ENCODE results near the gene RBBP4.
"Not testable (repeated sequence)": the region's sequence is repeated elsewhere in the genome, so short reads cannot be mapped to it uniquely, and the experiment has no call there.

The RBBP4 gene

DNA sequence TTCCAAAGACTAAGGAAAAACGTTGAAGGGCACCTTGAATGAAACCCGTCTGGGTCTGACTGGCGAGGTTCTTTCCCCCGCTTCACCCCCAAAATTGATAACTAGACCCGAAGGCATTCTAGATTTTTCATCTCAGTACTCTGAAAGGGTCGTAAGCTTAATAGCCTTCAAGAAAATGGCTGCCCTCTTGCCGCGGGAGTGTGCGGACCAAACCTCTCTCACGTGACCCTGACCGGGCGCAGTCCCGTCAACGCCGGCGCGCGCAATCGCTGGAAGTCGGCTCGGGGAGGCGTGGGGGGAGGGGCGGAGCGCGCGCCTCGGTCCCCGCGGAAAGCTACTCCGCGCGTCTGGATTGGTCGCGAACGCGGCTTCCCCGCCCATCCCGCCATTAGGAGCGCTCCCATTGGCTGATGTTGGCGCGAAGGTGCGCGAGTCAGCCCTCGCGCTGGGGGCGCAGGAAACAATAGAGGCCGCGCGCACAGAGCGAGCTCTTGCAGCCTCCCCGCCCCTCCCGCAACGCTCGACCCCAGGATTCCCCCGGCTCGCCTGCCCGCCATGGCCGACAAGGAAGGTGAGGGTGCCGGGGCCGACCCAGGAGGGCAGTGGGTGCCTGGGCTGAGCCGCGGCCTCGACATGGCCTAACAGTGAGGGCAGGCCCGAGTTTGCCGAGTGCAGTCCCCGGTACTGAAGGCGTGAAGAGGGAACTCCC is at the start of gene RBBP4:
TSS of gene RBBP4 (plus strand) at position 457 of the 709 bp plus-strand sequence. CDS start at position 556, 99 bp downstream.
- DNase-seq, result peak; percentile 96

- DNase-seq, result no peak
Observed at GRCh38 chr1:32605711-32606424, 45.1 kb upstream of the RBBP4 start.

DNA sequence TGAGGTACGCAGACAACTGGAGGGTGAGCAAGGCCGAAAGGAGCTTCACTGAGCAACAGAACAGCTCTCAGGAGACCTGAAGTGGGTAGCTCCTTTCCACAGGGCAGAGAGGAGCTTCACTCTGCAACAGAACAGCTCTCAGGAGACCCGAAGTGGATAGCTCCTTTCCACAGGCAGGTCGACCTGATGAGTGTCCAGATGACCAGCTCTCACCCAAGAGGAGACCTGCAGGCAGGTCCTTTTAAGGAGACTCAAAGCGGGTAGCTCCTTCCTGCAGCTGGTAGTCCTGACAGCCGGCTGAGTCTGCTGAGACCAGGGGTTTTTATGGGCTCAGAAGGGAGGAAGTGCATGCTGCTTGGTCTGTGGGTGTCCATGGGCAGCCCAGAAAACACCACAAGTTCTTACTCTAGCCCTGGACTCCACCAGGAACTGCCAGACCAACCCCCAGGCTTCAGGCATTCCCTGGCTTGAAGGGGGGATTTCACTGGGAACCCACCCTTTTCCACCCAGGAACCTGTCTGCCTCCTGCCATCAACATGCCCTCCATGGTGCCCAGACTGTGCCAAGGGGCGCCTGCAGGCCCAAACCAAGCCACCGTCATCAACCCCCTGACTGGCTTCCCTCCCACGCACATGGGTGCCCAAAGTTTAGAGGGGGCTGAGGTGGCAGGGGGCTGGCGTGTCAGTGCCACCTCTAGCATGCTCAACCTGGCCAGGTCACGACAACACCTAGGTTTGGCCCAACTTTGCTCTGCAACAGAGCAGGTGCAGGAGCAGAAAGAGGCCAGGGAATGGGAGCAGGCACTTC is 44.2 kb upstream of the RBBP4 start:
- no peak for DNase-seq

DNA sequence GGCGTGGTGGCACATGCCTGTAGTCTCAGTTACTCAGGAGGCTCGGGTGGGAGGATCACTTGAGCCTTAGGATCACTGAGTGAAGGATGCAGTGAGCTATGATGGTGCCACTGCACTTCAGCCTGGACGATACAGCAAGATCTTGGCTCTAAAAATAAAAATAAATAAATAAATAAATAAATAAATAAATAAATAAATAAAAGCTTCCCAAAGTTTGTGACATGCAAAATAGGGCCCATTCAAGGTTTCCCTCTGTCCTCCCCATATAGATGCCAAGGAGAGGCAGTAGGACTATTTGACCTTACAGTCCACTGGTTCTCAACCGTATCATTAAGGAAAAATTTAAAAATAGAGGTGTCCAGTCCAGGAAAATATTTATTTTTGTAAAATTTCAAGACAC is 41.8 kb upstream of the RBBP4 start:
- DNase-seq, result no peak

DNA sequence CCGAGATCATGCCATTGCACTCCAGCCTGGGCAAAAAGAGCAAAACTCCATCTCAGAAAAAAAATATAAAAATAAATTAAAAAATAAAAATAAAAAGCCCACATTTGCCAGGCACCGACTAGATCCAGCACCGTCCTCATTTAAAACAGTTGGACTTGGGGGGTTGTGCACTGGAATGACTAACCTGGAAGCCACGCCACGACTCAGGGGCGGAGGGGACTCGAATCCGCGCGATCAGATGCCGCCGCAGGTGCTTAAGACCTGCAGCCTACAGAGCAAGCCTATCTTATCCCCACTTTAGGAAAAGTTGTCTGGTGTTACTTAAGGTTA is 39.2 kb upstream of the RBBP4 start:
- no peak for DNase-seq

DNA sequence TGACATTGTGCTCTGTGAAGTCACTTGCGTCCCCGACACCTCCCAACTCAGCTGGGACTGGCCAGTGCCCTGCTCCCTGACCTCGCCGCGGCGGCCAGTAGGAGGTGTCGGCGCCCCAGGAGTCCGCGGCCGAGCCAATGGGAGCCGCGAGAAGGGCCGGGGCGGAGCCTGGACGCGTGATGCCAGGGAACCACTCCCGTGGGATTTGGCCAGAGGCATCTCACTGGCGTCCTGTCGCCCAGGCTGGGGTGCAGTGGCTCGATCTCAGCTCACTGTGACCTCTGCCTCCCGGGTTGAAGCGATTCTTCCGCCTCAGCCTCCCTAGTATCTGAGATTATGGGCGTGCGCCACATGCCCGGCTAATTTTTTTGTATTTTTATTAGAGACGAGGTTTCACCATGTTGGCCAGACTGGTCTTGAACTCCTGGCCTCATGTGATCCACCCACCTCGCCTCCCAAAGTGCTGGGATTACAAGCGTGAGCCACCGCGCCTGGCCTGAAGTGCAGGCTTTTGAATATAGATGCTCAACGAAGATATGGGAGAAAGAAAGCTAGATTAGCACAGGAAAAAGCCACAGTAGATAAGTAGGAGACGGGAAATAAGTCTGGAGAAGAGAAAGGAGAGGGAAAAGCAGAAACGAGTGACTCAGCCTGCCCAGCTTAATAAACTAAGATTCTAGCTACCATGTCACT is 38.7 kb upstream of the RBBP4 start:
- peak; percentile 75 for DNase-seq

GRCh38 chr1:32613472-32613871 is 37.5 kb upstream of the RBBP4 start:
- no peak for DNase-seq

DNA sequence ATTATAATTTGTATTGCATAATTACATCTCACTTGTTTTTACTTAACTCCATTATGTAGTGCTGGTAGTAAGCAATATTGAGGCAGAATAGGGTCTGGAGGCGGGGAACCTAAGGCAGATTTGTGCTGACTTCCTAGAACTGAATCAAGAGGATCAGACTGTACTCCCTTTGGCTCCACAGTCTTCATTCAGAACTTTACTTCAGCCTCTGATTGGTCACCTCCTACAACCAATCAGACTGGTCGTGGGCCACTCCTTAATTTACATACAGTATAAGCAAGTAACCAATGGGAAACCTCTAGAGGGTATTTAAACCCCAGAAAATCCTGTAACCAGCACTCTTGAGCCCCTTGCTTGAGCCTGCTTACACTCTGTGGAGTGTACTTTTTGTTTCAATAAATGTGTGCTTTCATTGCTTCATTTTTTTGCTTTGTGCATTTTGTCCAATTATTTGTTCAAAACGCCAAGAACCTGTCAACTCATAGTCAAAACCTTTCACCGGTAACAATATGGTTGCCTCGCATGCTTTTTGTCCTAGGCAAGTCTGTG is 32.3 kb upstream of the RBBP4 start:
- no peak for DNase-seq

DNA sequence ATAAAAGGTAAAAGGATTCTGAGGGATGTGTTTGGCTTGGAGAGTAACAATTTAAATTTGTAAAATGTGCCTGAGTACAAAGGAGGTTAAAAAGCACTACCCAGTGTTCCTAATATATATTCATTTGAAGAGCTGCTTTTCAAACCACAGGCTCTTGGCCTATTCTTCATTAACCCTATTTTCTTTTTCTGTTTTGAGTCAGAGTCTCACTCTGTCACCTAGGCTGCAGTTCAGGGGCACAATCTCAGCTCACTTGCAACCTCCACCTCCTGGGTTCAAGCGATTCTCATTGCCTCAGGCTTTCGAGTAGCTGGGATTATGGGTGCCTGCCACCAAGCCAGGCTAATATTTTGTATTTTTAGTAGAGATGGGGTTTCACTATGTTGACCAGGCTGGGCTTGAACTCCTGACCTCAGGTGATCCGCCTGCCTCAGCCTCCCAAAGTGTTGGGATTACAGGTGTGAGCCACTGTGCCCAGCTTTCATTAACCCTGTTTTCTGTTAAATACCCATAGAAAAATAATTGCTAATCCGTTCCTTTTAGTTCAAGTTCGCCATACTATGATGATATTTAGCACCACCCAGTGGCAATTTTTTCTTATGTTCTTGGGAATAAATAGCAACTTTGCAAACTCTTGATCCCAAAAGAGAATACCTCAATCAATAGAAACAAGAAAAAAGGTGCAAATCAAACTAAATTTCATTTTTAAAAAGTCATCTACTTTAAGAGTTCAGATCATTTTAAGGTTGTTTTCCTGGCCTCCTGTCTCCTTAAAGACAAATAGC is 31.1 kb upstream of the RBBP4 start:
- DNase-seq, result no peak

- DNase-seq, result no peak
Observed at GRCh38 chr1:32622205-32622604, 28.8 kb upstream of the RBBP4 start.

DNA sequence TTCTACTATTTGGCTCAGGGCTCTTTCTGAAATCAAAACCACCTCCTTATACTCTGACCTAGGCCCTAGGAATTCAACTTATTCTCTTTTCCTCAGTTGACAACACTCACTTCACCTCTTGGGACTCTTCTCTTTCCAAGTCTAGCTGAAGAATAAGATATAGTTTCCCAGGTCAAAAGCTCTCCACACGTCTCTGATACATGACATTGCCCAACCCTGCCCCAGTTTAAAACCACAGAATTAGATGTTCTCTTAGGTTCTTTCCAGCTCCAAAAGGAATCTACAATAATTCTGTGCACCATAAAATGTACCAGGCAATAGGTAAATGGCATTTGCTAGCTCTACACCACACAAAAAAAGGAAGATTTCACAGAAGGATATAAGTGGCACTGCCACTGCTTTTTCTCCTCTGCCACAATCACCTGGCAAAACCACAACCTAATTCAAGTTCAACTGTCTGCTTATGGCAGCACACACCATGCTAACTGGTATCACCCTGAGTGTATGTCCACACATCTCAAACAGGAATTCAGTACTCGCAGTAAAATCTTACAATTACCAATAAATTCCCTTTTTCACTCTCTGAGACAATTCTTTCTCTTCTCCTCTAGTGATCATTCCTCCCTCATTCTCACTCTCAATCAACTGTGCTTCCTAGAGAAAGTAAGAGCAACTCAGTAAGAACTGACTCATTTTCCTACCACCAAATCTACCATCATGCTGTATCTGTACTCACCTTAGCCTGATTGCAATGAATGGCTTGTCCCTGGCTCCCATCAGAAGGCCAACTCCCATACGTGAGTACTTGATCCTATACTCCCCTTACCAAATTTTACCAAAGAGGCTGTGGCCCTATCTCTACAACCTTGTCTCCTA is 28.0 kb upstream of the RBBP4 start:
- DNase-seq, result no peak

DNA sequence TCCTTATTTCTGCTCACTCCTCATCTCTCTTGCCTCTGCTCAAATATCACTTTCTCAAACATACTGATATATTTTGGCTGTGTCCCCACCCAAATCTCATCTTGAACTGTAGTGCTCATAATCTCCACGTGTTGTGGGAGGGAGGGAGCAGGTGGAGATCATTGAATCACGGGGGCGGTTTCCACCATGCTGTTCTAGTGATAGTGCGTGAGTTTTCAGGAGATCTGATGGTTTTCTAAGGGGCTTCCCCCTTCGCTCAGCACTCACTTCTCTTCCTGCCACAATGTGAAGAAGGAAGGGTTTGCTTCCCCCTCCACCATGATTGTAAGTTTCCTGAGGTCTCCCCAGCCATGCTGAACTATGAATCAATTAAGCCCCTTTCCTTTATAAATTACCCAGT is 27.2 kb upstream of the RBBP4 start:
- DNase-seq, result no peak

DNA sequence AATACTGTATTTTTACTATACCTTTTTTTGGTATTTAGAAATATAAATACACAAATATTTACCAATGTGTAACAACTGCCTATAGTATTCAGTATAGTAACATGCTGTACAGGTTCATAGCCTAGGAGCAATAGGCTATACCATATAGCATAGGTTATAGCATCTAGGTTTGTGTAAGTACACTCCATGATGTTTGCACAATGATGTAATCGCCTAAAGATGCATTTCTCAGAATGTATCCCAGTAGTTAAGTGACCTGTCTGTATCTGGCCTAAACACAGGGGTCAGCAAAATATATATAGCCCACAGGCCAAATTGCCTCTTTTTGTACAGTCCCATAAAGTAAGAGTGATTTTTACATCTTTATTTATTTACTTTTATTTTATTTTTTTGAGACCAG is 24.8 kb upstream of the RBBP4 start:
- no peak for DNase-seq

DNA sequence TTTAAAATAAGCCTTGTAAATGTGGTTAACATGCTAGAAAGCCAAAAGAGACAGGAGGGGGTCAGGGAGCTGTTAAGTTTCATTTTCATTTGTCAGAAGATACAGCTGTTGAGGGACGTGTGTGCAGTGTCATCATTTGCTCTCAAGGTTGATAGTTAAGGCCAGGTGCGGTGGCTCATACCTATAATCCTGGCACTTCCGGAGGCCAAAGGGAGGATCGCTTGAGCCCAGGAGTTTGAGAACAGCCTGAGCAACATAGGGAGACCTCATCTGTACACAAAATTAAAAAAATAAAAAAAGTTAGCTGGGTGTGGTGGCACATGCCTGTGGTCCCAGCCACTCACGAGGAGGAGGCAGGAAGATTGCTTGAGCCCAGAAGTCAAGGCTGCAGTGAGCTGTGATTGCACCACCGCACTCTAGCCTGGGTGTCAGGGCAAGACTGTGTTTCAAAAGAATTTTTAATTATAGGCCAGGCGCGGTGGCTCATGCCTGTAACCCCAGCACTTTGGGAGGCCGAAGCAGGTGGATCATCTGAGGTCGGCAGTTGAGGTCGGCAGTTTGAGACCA is 23.3 kb upstream of the RBBP4 start:
- no peak for DNase-seq

GRCh38 chr1:32630173-32630572 is 20.8 kb upstream of the RBBP4 start:
- DNase-seq, result not testable (repeated sequence)

DNA sequence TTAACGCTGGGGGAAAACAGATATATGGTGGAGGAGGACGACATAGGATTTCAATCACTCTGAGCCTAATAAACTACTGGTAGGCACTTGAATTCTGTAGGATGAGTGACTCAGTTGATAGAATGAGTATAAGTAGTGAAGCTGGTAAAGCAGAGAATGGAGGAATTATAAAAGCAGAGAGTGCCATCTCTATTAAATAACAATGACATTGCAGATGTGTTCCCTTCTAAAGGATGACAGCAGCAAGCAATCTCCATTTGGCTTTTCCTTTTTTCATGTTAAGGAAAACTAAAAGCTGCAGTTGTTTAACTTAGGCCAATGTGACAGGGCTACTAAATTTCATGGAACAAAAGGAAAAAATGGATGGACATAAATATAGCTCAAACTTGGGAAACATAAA is 18.2 kb upstream of the RBBP4 start:
- DNase-seq, result no peak

DNA sequence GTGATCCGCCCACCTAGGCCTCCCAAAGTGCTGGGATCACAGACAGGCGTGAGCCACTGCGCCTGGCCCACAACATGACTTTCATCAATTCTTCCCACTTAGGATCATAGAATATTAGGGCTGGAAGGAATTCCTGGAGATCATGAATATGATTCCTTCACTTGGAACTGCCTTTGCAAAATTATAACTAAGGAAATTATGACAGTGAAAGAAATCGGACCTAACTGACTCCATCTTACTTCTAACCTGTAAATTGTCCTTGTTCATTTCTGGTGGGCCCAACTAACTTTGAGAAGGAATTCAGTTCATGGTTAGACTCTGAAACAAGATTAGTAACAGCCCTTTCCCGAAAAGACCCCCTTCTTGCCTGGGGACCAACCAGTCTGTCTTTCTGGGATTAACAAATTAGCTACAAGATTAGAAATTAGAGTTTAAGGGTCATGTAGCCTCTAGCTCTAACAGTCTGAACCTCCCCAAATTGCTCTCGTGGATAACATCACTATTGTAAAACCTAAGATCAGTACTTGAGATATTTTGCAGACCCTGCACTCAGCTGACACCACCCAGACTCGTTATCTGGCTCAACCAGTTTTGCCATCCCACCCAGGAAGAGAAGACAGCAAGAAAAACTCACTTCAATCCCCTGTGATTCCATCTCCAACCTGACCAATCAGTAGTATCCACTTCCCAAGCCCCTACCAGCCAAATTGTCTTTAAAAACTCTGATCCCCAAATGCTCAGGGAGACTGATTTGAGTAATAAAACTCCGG is 15.3 kb upstream of the RBBP4 start:
- no peak for DNase-seq

GRCh38 chr1:32636914-32637645 is 13.9 kb upstream of the RBBP4 start:
- no peak for DNase-seq

GRCh38 chr1:32639489-32640075 is 11.4 kb upstream of the RBBP4 start:
- no peak for DNase-seq

Data from NCI-H526 treated with DMSO at 0.1 percent for 48 hours (cell line).